Spinal cord (tissue), 10 donors: ENCODE results near the gene GNB2. TPM values are rescaled to one million over a fixed set of nuclear protein-coding genes. Genes with fewer than 3 reads are reported as not detected.

ENCODE experiments used
- DNase-seq, 6 donors: peaks; one replicate each; pipeline versions ENCODE4 v3.0.0 to v3.0.0-alpha.2; 2013 to 2015; ENCODE audit warnings: low spot score in 6 of 6, low read depth in 4 of 6
- H3K27ac ChIP-seq: one replicate; pipeline ENCODE4 v1.5.1; 2013; ENCODE audit warnings: low read depth, low read length, control low read depth
- H3K27me3 ChIP-seq: one replicate; pipeline ENCODE4 v1.6.1; 2013; ENCODE audit warnings: low read length; ENCODE audit not compliant: control insufficient read depth, insufficient read depth
- H3K36me3 ChIP-seq: one replicate; pipeline ENCODE4 v1.6.1; 2013; ENCODE audit warnings: low read length; ENCODE audit not compliant: control insufficient read depth, insufficient read depth
- H3K4me1 ChIP-seq: one replicate; pipeline ENCODE4 v1.6.1; 2013; ENCODE audit warnings: low read length; ENCODE audit not compliant: control insufficient read depth, insufficient read depth
- H3K4me3 ChIP-seq: one replicate; pipeline ENCODE4 v1.5.1; 2013; ENCODE audit warnings: low read depth, low read length, control low read depth
- H3K9me3 ChIP-seq: one replicate; pipeline ENCODE4 v1.6.1; 2013; ENCODE audit warnings: low read length; ENCODE audit not compliant: control insufficient read depth, insufficient read depth
- WGBS: methylation state at CpG from one replicate; pipeline ENCODE4 v1.1.5; 2013; ENCODE audit warnings: missing lambda C conversion rate; ENCODE audit not compliant: insufficient coverage; 5-methylcytosine and 5-hydroxymethylcytosine counted together
- long read RNA-seq, 4 donors: transcript quantifications; one replicate each; lab custom pipeline, GENCODE V29; 2026
- polyA plus RNA-seq, 2 donors: library from polyadenylated mRNA; unstranded; fragments of 120-200 nt; gene quantifications; one replicate each; pipeline ENCODE4 v1.2.1, GENCODE V29; 2013; ENCODE audit not compliant: insufficient read length in 2 of 2
- total RNA-seq, 2 donors: library from RNA; depleted of rRNA in 1 of 2; stranded (reverse); fragments of 120-200 nt in 1 of 2; fragments of >200 nt in 1 of 2; gene quantifications; one replicate each; pipeline versions ENCODE4 v1.2.3 to v1.2.4, GENCODE V29; 2013 to 2014
- donor health status: healthy.

The GNB2 gene
- total RNA-seq (10 to 100 TPM; 74.9 to 89.9 TPM), polyA plus RNA-seq (100 to 1,000 TPM; 340 to 353 TPM)
- long read RNA-seq, donor 1, transcript GNB2-201 (10 exons, 1,878 nt), result major isoform, 97 of 138 reads
- long read RNA-seq, donor 1, transcript GNB2-202 (9 exons, 1,524 nt), result minor isoform, 11 of 138 reads
- long read RNA-seq, donor 1, partial matches to known transcripts, result 29 of 138 reads
- long read RNA-seq, donor 1, other reads (novel, unspliced or antisense), result 0 of 138 reads
- long read RNA-seq, donor 2, transcript GNB2-201 (10 exons, 1,878 nt), result major isoform, 41 of 52 reads
- long read RNA-seq, donor 2, partial matches to known transcripts, result 7 of 52 reads
- long read RNA-seq, donor 2, other reads (novel, unspliced or antisense), result 0 of 52 reads
- long read RNA-seq, donor 3, transcript GNB2-202 (9 exons, 1,524 nt), result minor isoform, 6 of 83 reads
- long read RNA-seq, donor 3, transcript GNB2-201 (10 exons, 1,878 nt), result major isoform, 60 of 83 reads
- long read RNA-seq, donor 3, partial matches to known transcripts, result 13 of 83 reads
- long read RNA-seq, donor 3, other reads (novel, unspliced or antisense), result 0 of 83 reads
- long read RNA-seq, donor 4, transcript GNB2-201 (10 exons, 1,878 nt), result major isoform, 68 of 83 reads
- long read RNA-seq, donor 4, transcript GNB2-202 (9 exons, 1,524 nt), result minor isoform, 7 of 83 reads
- long read RNA-seq, donor 4, partial matches to known transcripts, result 6 of 83 reads
- long read RNA-seq, donor 4, other reads (novel, unspliced or antisense), result 0 of 83 reads

DNA sequence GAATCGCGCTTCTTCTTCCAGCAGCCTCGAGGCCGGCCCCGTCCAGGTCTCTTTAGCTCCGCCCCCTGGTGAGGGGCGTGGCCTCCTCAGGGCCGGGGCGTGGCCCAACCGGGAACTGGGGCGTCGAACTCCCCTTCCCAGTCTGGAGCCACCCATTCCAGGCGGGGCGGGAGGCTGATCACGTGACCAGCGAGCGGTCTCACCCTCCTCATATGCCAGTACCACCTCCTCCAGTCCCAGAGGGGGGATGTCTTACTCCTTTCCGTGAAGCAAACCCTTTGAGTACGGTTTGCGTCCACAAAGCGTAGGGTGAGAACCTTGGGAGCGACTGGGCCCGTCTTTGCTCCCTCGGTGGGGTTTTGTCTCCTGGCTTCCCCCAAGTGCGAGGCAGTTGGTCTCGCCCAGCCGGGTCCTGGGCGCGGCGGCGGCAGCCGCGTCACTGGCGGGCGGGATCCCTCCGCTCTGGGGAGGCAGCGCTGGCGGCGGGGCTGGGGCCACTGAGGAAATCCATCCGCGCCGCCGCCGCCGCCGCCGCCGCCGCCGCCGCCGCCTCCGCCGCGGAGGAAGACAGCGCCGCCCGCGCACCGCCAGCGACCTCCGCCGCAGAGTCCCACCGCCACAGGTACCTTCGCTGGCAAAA lies at the start of gene GNB2:
TSS of gene GNB2 (plus strand) at position 439 of the 640 bp plus-strand sequence. CDS start 2,526 bp downstream, outside the sequence.
- H3K27ac ChIP-seq, result peak within 1 kb of the TSS; percentile 99
- H3K4me3 ChIP-seq, result peak within 1 kb of the TSS; percentile 97
- H3K27me3 ChIP-seq, result no peaks in the 10 kb centered on the region
- DNase-seq, result peak; percentile 94 to 99 (median 97)
- H3K36me3 ChIP-seq, result peaks cover 27% of the 10 kb centered on the region
- H3K9me3 ChIP-seq, result no peaks in the 10 kb centered on the region
- H3K4me1 ChIP-seq, result peaks cover 28% of the 10 kb centered on the region
- WGBS, result 0% methylated on average over 65 of the region's 65 CpGs

DNA sequence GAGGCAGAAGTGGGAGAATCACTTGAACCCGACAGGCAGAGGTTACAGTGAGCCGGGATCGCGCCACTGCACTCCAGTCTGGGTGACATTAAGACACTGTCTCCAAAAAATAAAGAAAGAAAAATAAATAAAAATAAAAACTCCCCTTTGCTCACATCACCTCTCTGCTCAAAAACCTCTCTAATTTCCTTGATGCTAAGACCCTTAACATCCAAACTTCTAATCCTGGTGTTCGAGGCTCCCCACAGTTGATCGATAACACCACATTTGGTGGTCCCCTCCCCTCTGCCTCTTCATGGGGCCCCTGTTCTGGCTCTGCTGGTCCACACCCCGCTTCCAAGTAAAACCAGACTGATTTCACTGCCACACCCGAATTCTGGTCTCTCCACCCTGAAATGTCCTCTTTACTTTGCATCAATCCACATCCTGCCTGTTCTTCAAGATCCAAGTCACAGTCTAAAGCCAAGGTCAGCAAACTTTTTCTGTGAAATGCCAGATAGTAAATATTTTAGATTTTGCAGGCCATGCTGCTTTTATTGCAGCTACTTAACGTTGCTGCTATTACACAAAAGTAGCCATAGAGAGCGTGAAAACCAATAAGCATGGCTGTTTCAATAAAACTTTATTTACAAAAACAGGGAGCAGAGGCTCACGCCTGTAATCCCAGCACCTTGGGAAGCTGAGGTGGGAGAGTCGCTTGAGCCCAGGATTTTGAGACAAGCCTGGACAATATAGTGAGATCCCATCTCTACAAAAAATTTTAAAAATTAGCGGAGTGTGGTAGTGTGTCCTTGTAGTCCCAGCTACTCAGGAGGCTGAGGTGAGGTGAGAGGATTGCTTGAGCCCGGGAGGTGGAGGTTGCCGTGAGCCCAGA lies 49.4 kb upstream of the GNB2 start:
- WGBS, result 92% methylated on average over 7 of the region's 15 CpGs
- H3K36me3 ChIP-seq, result peaks cover 41% of the 10 kb centered on the region
- no peaks in the 10 kb centered on the region for H3K27me3 ChIP-seq
- no peaks in the 10 kb centered on the region for H3K9me3 ChIP-seq
- H3K27ac ChIP-seq, result no peak overlapping the region
- DNase-seq, result no peak
- no peak overlapping the region for H3K4me3 ChIP-seq
- peaks cover 17% of the 10 kb centered on the region for H3K4me1 ChIP-seq

- no peak for DNase-seq
- Histone ChIP-seq H3K4me3 (no peak overlapping the region), H3K36me3 (peaks cover 33% of the 10 kb centered on the region), H3K27ac (no peak overlapping the region), H3K27me3 (no peaks in the 10 kb centered on the region), H3K4me1 (peaks cover 17% of the 10 kb centered on the region), H3K9me3 (no peaks in the 10 kb centered on the region)
- WGBS, result 0% methylated on average over 1 of the region's 3 CpGs
These were observed 47.5 kb upstream of the GNB2 start for GRCh38 chr7:100626055-100626454.

DNA sequence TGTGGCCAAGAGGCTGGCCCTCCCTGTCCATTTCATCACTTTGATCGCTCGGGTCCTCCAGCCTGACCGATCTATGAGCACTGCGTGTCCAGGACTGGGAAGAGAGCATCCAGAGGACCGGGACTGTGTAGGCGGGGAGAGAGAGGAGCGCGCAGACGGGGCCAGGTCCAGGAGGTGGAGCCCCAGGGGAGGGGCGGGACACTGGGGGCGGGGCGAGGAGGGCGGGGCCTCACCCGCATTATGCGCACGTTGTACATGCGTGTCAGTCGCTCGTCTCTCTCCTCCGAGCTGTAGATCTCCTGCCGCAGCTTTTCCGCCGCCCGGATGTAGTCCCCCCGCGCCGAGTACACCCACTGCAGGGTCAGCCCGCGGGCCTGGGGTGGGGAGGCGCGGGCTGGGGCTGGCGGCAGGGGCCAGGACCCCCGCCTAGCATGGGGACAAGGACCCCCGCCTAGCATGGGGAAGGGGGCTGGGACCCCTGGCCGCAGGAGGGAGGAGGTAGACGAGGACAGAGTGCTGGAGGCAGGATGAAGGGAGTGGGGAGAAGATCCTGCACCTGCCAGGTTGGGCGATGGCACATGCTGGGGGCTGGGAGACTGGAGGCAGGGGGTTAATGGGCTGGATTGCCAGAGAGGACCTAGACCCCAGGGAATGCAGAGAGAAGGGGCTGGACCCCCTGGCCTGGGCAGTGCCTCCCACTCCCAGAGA lies 46.9 kb upstream of the GNB2 start:
- Histone ChIP-seq H3K9me3 (no peaks in the 10 kb centered on the region), H3K27me3 (no peaks in the 10 kb centered on the region), H3K4me1 (peaks cover 17% of the 10 kb centered on the region), H3K27ac (no peak overlapping the region), H3K4me3 (no peak overlapping the region), H3K36me3 (peaks cover 27% of the 10 kb centered on the region)
- peak in 2 of 6 donors; percentile 89 for DNase-seq
- 3% methylated on average over 32 of the region's 37 CpGs for WGBS

DNA sequence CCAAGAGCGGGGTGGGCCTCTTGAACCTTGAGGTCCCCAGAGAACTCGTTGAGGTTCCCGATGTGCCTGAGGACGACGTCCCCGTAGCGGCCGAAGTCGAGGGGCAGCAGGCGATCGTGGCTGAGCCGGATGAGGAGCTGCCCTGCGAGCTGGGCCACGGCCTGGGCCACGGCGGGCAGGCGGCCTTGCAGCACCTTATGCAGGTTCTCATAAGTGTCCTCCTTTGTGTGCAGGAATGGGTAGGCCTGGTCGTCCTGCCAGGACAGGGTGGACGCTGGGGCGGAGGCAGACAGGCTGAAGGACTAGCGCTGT lies 46.3 kb upstream of the GNB2 start:
- WGBS, result 82% methylated on average over 20 of the region's 21 CpGs
- peaks cover 26% of the 10 kb centered on the region for H3K36me3 ChIP-seq
- H3K27ac ChIP-seq, result no peak overlapping the region
- H3K9me3 ChIP-seq, result no peaks in the 10 kb centered on the region
- H3K27me3 ChIP-seq, result no peaks in the 10 kb centered on the region
- H3K4me3 ChIP-seq, result no peak overlapping the region
- H3K4me1 ChIP-seq, result peaks cover 17% of the 10 kb centered on the region
- DNase-seq, result no peak

GRCh38 chr7:100629117-100629716 lies 44.3 kb upstream of the GNB2 start:
- no peaks in the 10 kb centered on the region for H3K9me3 ChIP-seq
- H3K27me3 ChIP-seq, result peaks cover 6% of the 10 kb centered on the region
- peaks cover 23% of the 10 kb centered on the region for H3K36me3 ChIP-seq
- H3K4me3 ChIP-seq, result no peak overlapping the region
- no peak for DNase-seq
- no peak overlapping the region for H3K27ac ChIP-seq
- peaks cover 30% of the 10 kb centered on the region for H3K4me1 ChIP-seq
- 72% methylated on average over 11 of the region's 11 CpGs for WGBS

- WGBS, result 100% methylated on average over 1 of the region's 4 CpGs
- H3K9me3 ChIP-seq, result no peaks in the 10 kb centered on the region
- peaks cover 30% of the 10 kb centered on the region for H3K4me1 ChIP-seq
- no peak overlapping the region for H3K4me3 ChIP-seq
- peaks cover 23% of the 10 kb centered on the region for H3K36me3 ChIP-seq
- H3K27me3 ChIP-seq, result peaks cover 9% of the 10 kb centered on the region
- no peak for DNase-seq
- no peak overlapping the region for H3K27ac ChIP-seq
These were observed 43.5 kb upstream of the GNB2 start for GRCh38 chr7:100630066-100630465.

DNA sequence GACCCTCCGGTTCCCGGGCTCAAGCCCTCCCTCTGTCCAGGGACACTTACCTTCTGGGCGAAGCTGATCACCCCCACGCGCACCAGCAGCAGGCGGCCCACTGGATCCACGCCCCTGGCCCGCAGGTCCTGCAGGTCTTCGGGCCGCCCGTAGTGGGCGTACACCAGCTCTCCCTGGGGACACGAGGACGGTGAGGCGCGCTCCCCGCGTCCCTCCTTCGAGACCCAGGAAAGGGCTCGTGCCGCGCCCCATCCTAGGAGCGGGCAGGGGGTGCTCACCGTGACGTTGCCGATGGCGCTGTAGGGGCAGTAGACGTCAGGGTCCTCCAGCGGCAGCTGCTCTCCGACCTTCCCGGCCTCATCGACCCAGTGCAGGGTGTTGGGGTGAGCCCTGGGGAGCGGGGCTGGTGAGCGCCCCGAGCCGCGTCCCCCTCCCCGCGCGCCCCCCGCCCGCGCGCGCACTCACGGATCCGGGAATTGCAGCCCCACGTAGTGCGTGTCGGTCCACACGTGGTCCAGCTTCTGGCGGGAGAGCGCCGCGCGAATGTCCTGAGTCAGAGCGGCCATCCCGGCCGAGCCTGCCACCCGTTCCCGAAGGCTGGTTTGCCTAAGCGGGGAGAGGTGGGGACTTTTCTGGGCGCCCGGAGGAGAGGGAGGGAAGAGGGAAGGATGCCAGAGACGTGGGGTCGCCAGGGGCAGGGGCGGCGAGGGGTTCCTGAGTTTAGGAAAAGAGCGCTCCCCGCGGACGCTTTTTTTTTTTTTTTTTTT lies 40.4 kb upstream of the GNB2 start:
- no peak overlapping the region for H3K27ac ChIP-seq
- WGBS, result 2% methylated on average over 67 of the region's 72 CpGs
- H3K4me3 ChIP-seq, result peak overlapping the region; percentile 35
- peaks cover 13% of the 10 kb centered on the region for H3K4me1 ChIP-seq
- peaks cover 9% of the 10 kb centered on the region for H3K27me3 ChIP-seq
- peaks cover 12% of the 10 kb centered on the region for H3K36me3 ChIP-seq
- H3K9me3 ChIP-seq, result no peaks in the 10 kb centered on the region
- peak in 3 of 6 donors; percentile 19 to 65 (median 65) for DNase-seq
